ENCODE data around the gene MSI2. TPM values are rescaled to one million over a fixed set of nuclear protein-coding genes. Genes with fewer than 3 reads are reported as not detected.

Gene MSI2
- total RNA-seq, 4 donors from 2014 or later: 9.9 to 18.5 (median 13.8) TPM

DNA sequence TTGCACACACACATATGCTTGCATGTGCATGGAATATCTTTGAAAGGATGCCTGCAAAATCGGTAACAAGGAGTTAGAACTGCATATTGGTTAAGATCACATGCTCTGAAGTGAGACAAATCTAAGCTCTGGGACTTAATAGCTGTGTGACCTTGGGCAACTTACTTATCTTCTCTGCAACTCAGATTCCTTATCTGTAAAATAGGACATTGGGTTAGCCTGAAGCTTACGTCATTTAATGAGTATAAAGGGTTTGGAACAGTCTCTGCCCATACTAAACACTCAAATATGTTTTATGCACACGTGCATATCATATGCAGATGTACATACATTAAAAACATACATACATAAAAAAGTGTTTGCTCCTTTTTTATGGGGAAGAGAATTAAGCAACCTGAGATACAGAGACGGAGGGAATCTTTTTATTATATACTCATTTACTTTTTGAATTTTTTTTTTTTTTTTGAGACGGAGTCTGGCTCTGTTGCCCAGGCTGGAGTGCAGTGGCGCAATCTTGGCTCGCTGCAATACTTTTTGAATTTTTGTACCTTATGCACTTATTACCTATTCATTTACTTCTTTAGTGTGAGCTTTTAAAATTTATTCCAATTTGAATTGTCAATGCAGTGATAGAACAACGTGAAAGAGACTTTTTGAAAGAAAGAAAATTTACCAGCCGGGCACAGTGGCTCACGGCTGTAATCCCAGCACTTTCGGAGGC is 282.6 kb downstream of the MSI2 start:
- 85 to 86% methylated on average over 11 of the region's 11 CpGs for WGBS, 2 donors
- no peak overlapping the region for H3K4me3 ChIP-seq (ENCODE audit: low read depth, poor library complexity, severe bottlenecking)
- DNase-seq (ENCODE audit: low spot score in 2 of 2): no peak
- intact Hi-C loops (cut with DNase I; ENCODE audit: low total_unique reads): no loop called here
- TF ChIP-seq POLR2A (IDR thresholded peaks at IDR 0.05): no peak
- TF ChIP-seq, protein P1, sequence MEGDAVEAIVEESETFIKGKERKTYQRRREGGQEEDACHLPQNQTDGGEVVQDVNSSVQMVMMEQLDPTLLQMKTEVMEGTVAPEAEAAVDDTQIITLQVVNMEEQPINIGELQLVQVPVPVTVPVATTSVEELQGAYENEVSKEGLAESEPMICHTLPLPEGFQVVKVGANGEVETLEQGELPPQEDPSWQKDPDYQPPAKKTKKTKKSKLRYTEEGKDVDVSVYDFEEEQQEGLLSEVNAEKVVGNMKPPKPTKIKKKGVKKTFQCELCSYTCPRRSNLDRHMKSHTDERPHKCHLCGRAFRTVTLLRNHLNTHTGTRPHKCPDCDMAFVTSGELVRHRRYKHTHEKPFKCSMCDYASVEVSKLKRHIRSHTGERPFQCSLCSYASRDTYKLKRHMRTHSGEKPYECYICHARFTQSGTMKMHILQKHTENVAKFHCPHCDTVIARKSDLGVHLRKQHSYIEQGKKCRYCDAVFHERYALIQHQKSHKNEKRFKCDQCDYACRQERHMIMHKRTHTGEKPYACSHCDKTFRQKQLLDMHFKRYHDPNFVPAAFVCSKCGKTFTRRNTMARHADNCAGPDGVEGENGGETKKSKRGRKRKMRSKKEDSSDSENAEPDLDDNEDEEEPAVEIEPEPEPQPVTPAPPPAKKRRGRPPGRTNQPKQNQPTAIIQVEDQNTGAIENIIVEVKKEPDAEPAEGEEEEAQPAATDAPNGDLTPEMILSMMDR (IDR thresholded peaks at IDR 0.05): no peak

DNA sequence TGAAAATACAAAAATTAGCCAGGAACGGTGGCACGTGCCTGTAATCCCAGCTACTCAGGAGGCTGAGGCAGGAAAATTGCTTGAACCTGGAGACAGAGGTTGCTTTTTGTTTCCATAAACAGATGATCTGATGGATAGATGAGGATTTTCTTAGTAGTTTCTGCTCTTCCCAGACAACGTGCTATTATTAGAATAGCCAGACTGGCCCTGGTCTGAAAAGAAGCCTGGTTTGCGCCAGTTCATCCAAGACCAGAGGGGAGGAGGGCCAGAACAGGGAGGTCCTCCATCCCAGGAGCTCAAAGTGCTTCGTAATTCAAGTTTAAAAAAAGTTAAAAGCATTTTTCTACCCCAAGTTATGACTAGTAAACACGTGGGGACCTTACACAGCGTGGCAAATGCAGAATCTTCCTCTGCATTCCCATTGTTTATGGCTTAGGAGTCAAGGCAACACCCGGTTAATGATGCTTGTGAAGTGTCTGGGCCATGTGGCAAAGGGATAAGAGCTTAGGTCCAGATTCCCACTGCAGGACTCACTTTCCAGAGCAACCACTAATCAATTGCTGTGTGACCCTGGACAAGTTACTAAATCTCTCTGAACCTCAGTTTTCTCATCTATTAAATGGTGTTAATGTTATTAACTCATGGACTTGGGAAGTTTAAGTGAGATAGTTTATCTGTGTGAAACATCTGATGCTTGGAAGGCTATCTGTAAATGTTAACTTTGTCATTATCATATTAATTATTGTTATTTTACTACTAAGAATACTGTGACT is 283.4 kb downstream of the MSI2 start:
- H3K4me3 ChIP-seq (ENCODE audit: low read depth, poor library complexity, severe bottlenecking): no peak overlapping the region
- no peak for DNase-seq (ENCODE audit: low spot score in 2 of 2)
- no peak for TF ChIP-seq POLR2A (IDR thresholded peaks at IDR 0.05)
- TF ChIP-seq, protein P1 (IDR thresholded peaks at IDR 0.05): no peak
- intact Hi-C loops (cut with DNase I; ENCODE audit: low total_unique reads): no loop called here
- WGBS, 2 donors: 77 to 87% methylated on average over 8 of the region's 8 CpGs

DNA sequence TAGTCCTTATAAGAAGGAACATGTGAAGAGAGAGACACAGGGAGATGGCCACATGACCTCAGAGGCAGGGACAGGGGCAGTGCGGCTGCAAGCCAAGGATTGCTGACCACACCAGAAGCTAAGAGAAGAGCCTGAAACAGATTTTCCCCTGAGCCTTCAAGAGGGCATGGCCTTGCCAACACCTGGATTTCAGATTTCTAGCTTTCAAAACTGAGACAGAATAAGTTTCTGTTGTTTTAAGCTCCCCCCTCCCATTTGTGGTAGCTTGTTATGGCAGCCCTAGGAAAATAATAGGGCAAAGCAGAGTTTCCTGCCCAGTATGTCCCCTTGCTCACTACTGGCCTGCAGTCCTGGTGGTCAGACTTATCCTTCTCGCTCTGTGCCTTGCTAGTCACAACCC is 284.3 kb downstream of the MSI2 start:
- 94 to 96% methylated on average over 2 of the region's 2 CpGs for WGBS, 2 donors
- no peak for DNase-seq (ENCODE audit: low spot score in 2 of 2)
- intact Hi-C loops (cut with DNase I; ENCODE audit: low total_unique reads): no loop called here
- no peak overlapping the region for H3K4me3 ChIP-seq (ENCODE audit: low read depth, poor library complexity, severe bottlenecking)
- TF ChIP-seq, protein P1 (IDR thresholded peaks at IDR 0.05): no peak
- no peak for TF ChIP-seq POLR2A (IDR thresholded peaks at IDR 0.05)

DNA sequence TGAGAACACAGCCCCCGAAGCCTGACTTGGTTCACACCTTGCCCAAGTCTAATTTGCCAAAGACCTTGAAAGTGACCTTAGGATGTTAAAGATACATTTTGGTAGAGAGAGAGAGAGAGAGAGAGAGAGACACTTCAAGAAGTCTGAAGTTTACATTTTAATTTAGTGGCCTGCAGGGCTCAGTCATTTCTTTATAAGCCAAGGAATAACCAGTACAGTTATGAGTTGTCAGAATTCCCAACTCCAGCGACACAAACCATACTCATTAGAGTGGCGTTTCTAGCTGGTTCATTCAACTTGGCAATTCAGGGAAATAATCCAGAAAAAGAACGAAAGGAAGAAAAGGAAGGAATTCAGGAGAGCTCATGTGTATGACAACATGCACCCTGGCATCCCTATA is 284.7 kb downstream of the MSI2 start:
- DNase-seq (ENCODE audit: low spot score in 2 of 2): no peak
- no peak overlapping the region for H3K4me3 ChIP-seq (ENCODE audit: low read depth, poor library complexity, severe bottlenecking)
- intact Hi-C loops (cut with DNase I; ENCODE audit: low total_unique reads): no loop called here
- TF ChIP-seq, protein P1 (IDR thresholded peaks at IDR 0.05): no peak
- no peak for TF ChIP-seq POLR2A (IDR thresholded peaks at IDR 0.05)
- WGBS, 2 donors: 65 to 68% methylated on average over 4 of the region's 4 CpGs

DNA sequence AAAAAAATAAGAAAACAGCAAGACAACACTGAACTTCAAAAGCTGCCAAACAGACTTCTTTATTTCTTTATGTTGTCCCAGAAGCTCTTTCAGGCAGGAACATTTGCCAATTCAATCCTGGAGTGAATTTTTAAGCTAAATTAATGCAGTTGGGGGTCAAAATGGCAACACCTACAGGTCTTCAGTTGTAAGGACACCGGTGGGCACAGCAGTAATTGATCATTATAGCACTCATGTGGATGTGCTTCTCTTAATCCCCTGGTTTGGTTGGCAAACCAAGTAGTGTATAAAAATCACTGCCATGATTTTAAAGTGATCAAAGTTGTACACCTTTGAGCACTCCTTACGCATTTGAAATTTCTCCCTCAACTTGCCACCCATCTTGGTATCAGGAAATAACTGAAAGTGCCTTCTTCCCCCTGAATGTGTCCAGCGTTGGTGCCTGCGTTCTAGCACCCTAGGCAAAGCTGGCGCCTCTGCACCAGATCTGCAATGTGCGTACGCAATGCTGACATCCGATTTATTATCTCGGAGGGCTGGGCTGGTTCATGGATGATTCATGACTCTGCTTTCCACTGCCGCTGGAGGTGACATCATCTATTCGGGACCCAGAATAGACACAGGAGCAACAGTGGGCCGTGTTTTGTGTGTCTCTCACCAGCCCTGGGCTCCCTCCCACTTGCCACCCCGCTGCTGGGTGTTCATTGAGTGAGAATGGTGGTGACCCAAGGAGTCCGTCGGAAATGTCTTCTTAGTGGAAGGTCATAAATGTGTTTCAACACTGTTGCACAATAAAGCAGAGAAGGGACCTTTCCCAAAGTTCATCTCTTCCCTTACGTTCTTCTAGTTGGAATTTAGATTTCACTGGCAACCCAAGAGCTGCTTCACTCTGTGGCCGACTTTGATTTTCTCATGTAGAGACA is 285.4 kb downstream of the MSI2 start:
- no peak overlapping the region for H3K4me3 ChIP-seq (ENCODE audit: low read depth, poor library complexity, severe bottlenecking)
- TF ChIP-seq, protein P1 (IDR thresholded peaks at IDR 0.05): no peak
- no peak for TF ChIP-seq POLR2A (IDR thresholded peaks at IDR 0.05)
- intact Hi-C loops (cut with DNase I; ENCODE audit: low total_unique reads): no loop called here
- DNase-seq (ENCODE audit: low spot score in 2 of 2): peak in 1 of 2 donors; percentile 26
- WGBS, 2 donors: 60 to 64% methylated on average over 17 of the region's 17 CpGs
